RPMI7951 (cell line): Measurements from ENCODE around the gene SLC66A1. TPM values are rescaled to one million over a fixed set of nuclear protein-coding genes. Genes with fewer than 3 reads are reported as not detected.

Source experiments
- DNase-seq: peaks from one replicate; pipeline ENCODE4 v3.0.0-alpha.2; 2012; ENCODE audit warnings: low read depth
- total RNA-seq: library from RNA; depleted of rRNA; stranded (reverse); fragments of >200 nt; shearing (Covaris generic); gene quantifications from 2 replicates; pipeline ENCODE4 v1.2.3, GENCODE V29; 2014

SLC66A1 gene
- total RNA-seq, 1 experiment from 2014 or later: 15.4 TPM

DNA sequence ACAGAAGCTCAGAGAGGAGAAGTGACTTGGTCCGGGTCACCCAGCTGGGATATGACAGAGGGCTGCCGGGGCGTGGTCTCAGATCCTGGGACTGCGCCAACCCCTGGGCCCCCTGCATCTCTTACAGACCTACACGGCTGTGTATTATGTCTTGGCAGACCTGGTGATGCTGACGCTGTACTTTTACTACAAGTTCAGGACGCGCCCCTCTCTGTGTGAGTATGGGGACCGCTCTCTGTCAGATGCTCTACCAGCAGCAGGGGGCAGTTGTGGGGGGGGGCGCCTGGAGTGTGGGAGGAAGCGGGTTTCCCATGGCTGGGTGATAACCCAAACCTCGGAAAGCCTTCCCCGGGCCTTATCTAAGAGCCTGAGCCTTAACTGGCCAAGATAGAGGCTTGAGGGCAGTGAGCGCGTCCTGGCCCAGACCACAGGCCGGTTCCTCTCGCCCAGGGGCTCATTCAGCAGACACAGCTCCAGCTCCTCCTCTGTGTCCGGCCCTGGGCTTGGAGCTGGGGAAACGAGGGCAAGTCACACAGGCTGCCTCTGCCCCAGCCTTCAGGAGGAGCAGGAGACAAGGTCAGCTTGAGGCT, 13.3 kb downstream of the SLC66A1 start:
- no peak for DNase-seq

DNA sequence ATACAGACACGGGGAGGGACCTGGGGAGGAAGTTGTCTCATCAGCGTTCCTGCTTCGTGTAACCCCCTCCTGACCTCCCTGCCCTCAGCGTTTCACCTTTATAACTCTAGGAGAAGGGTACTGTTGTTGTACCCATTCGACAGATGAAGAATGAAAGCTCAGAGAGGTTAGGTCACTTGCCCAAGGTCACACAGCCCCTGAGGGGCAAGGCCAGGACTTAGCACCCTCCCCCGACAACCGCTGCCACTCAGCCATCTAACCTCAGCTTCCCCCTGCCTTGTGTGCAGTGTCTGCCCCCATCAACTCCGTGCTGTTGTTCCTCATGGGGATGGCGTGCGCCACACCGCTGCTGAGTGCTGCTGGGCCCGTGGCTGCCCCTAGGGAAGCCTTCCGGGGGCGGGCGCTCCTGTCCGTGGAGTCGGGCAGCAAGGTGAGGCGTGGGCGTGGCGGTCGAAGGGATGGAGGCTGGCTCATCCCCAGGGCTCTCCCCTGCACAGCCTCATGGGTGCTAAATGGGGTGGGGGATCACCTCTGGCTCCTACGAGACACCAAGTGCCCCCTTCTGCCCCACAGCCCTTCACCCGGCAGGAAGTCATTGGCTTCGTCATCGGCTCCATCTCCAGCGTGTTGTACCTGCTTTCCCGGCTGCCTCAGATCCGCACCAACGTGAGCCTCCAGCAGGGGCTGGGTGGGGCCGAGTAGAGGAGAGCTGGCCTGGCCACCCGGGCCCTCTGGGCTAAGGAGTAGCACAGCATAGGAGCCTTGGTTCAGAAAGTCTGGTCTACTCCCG, 14.0 kb downstream of the SLC66A1 start:
- DNase-seq: no peak

GRCh38 chr1:19326748-19327065, 14.6 kb downstream of the SLC66A1 start:
- DNase-seq: no peak

DNA sequence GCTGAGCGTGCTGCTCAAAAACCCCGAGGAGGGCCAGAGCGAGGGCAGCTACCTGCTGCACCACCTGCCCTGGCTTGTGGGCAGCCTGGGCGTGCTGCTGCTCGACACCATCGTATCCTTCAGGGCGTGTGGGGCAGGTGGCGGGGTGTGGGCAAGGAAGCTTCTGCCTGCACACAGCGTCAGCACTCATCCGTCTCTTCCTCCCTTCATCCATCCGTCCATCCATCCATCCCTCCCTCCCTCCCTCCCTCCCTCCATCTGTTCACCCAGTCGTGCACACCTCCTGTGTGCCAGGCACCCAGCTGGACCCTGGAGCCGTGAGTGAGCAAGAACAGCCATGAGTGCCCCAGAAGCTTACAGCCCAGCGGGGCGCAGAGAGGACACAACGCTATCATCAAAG, 15.2 kb downstream of the SLC66A1 start:
- no peak for DNase-seq

DNA sequence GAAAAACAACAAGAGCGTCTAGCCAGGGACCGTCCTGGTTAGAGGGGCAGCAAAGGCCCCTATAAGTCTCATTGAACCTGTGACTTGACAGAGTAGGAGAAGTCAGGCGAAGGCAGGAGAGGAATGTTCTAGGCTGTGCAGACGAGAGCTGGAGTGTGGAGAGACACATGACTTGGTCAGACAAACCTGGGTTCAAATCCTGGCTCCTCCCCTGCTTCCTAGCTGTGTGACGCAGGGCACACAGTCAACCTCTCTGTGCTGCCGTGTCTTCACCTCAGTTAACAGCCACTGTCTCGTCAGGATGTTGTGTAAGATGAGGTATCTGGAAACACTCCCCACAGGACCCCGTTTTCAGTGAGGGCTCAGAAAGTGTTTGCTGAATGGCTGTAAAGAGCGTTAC, 15.6 kb downstream of the SLC66A1 start:
- no peak for DNase-seq

GRCh38 chr1:19328486-19328885, 16.4 kb downstream of the SLC66A1 start:
- no peak for DNase-seq

GRCh38 chr1:19329188-19329587, 17.1 kb downstream of the SLC66A1 start:
- no peak for DNase-seq

- no peak for DNase-seq
Measured at GRCh38 chr1:19329611-19330010, 17.5 kb downstream of the SLC66A1 start.

GRCh38 chr1:19330449-19331135, 18.5 kb downstream of the SLC66A1 start:
- DNase-seq: no peak

- DNase-seq: no peak
Measured at GRCh38 chr1:19331262-19331878, 19.2 kb downstream of the SLC66A1 start.

DNA sequence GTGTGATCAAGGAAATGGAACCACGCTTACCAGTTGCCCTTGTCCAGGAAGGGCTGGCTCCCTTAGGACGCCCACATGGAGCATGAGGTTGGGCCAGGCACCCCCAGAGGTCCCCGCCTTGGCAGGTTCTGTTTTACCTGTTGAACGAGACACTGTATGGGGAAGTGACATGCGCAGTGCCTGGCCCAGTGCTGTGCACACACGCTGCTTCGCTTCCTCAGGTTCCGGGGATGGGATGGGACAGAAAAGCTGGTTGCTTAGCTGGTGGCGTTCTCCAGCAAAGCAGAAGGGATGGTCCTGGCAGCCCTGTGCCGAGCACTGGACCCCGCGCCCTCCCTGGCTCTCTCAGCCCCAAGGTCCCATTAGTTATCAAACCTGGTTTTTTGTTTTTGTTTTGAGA, 20.7 kb downstream of the SLC66A1 start:
- DNase-seq: no peak

- DNase-seq: no peak
Measured at GRCh38 chr1:19333587-19334354, 21.6 kb downstream of the SLC66A1 start.

GRCh38 chr1:19336543-19336942, 24.4 kb downstream of the SLC66A1 start:
- peak; percentile 35 for DNase-seq

- no peak for DNase-seq
Measured at GRCh38 chr1:19337289-19337688, 25.2 kb downstream of the SLC66A1 start.

- DNase-seq: no peak
Measured at GRCh38 chr1:19338323-19338762, 26.2 kb downstream of the SLC66A1 start.

DNA sequence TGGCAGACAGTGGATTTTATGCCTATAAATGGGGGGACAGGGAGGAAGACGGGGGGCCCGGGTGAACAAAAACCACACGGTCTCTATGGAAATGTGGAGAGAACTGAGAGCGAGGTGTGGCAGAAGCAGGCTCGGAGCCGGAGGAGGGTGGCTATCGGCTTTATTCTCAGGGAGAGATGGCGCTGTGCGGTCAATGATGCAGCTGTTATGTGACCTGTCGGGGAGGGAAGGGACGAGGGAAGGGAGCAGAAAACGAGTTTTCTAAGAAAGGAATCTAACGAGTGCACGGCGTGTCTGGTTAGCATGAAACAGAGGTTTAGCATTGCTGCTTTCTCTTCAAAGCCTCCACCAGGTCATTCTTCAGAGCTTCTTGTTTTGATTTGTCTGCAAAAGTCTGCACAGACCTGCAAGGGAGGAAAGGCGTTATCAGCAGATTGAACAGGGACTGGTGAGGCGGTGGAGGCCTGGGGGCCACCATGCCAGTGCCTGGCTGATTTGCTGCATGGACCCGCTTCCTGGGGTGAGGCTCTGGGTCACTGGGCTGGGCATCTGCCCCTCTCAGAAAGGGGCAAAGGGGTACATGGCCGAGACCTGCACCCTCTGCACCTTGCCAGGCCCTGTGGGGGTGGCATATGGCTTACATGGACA, 27.2 kb downstream of the SLC66A1 start:
- no peak for DNase-seq

DNA sequence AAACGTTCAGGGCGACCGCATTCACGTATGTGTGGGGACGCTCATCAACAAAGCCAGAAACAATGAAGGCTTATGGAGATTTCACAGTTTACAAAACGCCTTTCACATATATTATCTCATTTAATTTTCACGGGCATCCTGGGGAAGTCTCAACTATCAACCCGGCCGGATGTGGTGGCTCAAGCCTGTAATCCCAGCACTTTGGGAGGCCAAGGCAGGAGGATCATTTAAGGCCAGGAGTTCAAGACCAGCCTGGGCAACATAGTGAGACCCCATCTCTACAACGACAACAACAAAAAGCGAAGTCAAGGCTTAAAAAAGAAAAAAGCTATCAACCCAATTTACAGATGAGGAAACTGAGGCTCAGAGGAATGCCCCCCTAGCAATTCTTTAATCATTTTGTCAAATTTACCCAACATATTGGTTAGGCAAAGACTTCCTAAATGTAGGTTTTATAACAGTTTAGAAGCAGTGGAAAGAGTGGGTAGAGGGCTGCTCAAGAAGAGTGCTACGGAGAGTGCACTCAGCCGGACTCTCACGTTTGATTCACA, 28.3 kb downstream of the SLC66A1 start:
- no peak for DNase-seq

GRCh38 chr1:19341201-19342061, 29.3 kb downstream of the SLC66A1 start:
- DNase-seq: peak; percentile 60

- peak; percentile 18 for DNase-seq
Measured at GRCh38 chr1:19342062-19342750, 30.1 kb downstream of the SLC66A1 start.
